WERI-Rb-1 (cell line): Measurements from ENCODE around the gene AAR2.

Source experiments
- DNase-seq: peaks from one replicate; pipeline ENCODE4 v3.0.0-alpha.2; 2020
- H3K27ac ChIP-seq: fragments of 250-450 bp; sonication (Bioruptor Pico); 2 replicates; pipeline ENCODE4 v1.5.1; 2020; ENCODE audit warnings: mild to moderate bottlenecking, moderate library complexity
- H3K27me3 ChIP-seq: fragments of 250-450 bp; sonication (Bioruptor Pico); 2 replicates; pipeline ENCODE4 v1.5.1; 2021; ENCODE audit warnings: mild to moderate bottlenecking, low read depth, moderate library complexity; ENCODE audit not compliant: insufficient read depth, severe bottlenecking
- H3K36me3 ChIP-seq: fragments of 250-450 bp; sonication (Bioruptor Pico); 2 replicates; pipeline ENCODE4 v1.5.1; 2020; ENCODE audit warnings: mild to moderate bottlenecking, moderate library complexity
- H3K4me3 ChIP-seq: 2 replicates; pipeline ENCODE4 v1.5.1; 2011; ENCODE audit warnings: low read depth, mild to moderate bottlenecking, control low read depth, low read length
- H3K9me3 ChIP-seq: fragments of 250-450 bp; sonication (Bioruptor Pico); 2 replicates; pipeline ENCODE4 v1.5.1; 2021; ENCODE audit warnings: mild to moderate bottlenecking, moderate library complexity; ENCODE audit not compliant: severe bottlenecking
- CTCF ChIP-seq: IDR thresholded peaks from 2 replicates; pipeline ENCODE4 v1.5.1; 2011; ENCODE audit warnings: low read depth, mild to moderate bottlenecking, control low read depth, inconsistent platforms, low read length

The AAR2 gene

DNA sequence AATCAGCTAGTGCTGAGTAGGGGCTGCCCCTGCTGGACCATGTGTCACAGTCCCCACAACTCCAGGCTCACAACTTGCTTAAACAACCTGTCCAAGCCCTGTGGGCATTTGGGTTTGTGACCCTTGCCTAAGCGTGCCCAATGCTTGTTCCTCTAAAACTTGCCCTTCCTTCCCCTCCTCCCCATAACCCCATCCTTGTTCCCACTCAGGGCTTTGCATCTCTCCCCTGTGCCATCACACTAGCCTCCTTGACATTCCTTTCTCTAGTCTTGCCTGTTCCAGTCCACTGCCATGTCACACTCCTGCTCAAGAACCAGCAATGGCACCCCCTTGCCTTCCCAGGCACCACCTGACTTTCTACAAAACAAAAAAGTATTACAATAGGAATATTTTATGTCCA lies 67.6 kb downstream of the AAR2 start:
- Histone ChIP-seq H3K4me3 (no peak overlapping the region), H3K36me3 (no peaks in the 10 kb centered on the region), H3K27me3 (no peaks in the 10 kb centered on the region), H3K27ac (no peak overlapping the region), H3K9me3 (no peaks in the 10 kb centered on the region)
- TF ChIP-seq CTCF, result no peak
- DNase-seq, result no peak

DNA sequence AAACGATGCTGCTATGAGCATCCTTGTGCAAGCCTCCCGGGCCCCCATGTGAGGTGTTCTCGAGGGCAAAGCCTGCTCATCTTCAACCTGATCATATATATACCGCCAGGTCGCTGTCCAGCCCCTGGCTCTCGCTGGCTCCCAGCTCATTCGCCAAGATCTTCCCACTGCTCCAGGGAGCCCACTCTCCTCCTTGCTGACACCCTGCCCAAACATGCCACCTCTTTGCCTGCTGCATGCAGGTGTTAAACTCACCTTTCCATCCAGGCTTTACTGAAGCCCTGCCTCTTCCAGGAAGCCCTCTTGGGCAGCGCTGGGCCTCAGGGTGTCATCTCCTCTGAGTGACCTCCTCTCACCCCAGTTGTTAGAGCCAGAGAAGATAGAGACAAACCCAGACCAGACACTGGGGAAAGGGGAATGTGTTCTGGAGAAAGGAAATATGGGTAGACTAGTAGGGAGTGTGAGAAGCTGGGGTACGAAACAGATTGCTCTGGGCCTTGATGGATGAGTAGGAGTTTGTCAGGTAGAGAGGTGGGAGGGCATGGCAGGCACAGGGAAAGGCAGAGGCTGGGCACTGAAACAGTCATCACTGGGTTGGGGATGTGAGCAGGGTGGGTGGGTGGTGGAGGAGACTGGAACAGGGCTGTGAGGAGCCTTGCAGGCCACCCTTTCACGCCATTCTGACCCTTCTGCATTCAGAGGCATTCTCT lies 68.7 kb downstream of the AAR2 start:
- Histone ChIP-seq H3K9me3 (no peaks in the 10 kb centered on the region), H3K27me3 (no peaks in the 10 kb centered on the region), H3K4me3 (no peak overlapping the region), H3K36me3 (no peaks in the 10 kb centered on the region), H3K27ac (no peak overlapping the region)
- TF ChIP-seq CTCF, result no peak
- DNase-seq, result no peak

DNA sequence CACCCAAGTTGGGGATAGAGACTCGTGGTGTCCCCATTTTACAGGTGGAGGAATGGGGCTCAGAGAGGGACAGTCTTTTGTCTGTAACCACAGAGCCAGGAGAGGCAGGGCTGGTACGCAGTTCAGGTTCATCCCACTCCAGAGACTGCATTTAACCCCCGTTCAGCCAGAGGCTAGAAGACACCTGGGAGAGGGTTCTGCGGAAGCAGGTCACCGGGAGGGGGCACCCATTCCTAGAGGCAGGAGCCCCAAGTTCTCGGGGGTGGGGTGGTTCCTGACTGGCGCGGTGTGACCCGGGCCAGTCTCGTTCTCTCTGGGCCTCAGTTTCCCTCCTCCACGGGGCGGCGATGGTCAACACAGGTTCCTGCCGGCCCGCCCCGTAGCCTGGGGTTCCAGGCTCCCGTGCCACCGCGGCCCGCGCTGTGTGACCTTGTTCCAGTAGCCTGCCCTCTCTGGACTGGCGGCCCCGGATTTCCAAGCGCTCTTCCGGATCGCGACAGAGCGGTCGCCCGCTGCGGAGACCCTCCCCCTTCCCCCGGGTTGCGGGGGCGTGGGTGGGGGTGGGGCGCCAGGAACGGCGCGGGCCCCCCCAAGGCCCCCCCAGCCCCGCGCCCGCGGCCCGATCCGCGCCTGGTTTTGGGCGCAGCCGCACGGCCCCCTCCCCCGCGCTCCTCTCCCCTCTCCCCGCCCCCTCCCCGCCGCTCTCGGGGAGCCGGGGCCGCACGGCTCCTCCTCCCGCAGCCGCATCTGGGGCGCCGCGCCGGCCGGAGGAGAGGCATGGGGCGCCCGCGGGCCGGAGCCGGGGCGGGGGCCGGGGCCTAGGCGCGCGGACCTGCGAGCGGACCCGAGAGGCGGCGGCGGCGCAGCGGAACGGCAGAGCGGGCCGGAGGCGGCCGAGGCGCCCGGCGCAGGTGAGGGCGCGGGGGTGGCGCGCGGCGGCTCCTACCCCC lies 69.6 kb downstream of the AAR2 start, which contains the start of gene DLGAP4:
TSS of gene DLGAP4 (plus strand) at position 738 of the 950 bp plus-strand sequence. CDS start 125,379 bp downstream, outside the sequence.
- H3K36me3 ChIP-seq, result no peaks in the 10 kb centered on the region
- no peak for DNase-seq
- H3K27me3 ChIP-seq, result no peaks in the 10 kb centered on the region
- H3K9me3 ChIP-seq, result no peaks in the 10 kb centered on the region
- no peak within 1 kb of the TSS for H3K27ac ChIP-seq
- peak within 1 kb of the TSS; percentile 71 for H3K4me3 ChIP-seq
- no peak for TF ChIP-seq CTCF
